Liver (tissue), 3 donors: ENCODE measurements around the gene GRAP2.

Experiments used
- ATF3 ChIP-seq: IDR thresholded peaks from 2 replicates; pipeline ENCODE4 v1.6.1; 2016; ENCODE audit warnings: antibody characterized with exemption
- CTCF ChIP-seq: fragments of 150-350 bp; IDR thresholded peaks from 2 replicates; pipeline ENCODE4 v1.5.1; 2017; ENCODE audit warnings: improper control_type of control experiment, low read depth, low read length; ENCODE audit not compliant: missing input control
- EGR1 ChIP-seq, 2 donors: IDR thresholded peaks; 2 replicates each; pipeline ENCODE4 v1.6.1; 2016 to 2018; ENCODE audit warnings: antibody characterized with exemption in 2 of 2, low read depth in 2 of 2
- FOXA1 ChIP-seq: IDR thresholded peaks from 2 replicates; pipeline ENCODE4 v1.6.1; 2016; ENCODE audit warnings: antibody characterized with exemption
- GABPA ChIP-seq, 2 donors: IDR thresholded peaks in 1 of 2; conservative IDR thresholded peaks in 1 of 2; 2 replicates each; pipeline ENCODE4 v1.6.1; 2016; ENCODE audit warnings: antibody characterized with exemption in 2 of 2, mild to moderate bottlenecking in 1 of 2, moderate library complexity in 1 of 2
- MAX ChIP-seq: IDR thresholded peaks from 2 replicates; pipeline ENCODE4 v1.6.1; 2016; ENCODE audit warnings: antibody characterized with exemption
- REST ChIP-seq: IDR thresholded peaks from 2 replicates; pipeline ENCODE4 v1.6.1; 2016; ENCODE audit warnings: antibody characterized with exemption, mild to moderate bottlenecking
- SP1 ChIP-seq: IDR thresholded peaks from 2 replicates; pipeline ENCODE4 v1.6.1; 2018; ENCODE audit warnings: antibody characterized with exemption, mild to moderate bottlenecking
- TAF1 ChIP-seq: conservative IDR thresholded peaks from 2 replicates; pipeline ENCODE4 v1.6.1; 2016; ENCODE audit warnings: antibody characterized with exemption, mild to moderate bottlenecking
- YY1 ChIP-seq: IDR thresholded peaks from 2 replicates; pipeline ENCODE4 v1.6.1; 2016; ENCODE audit warnings: antibody characterized with exemption, mild to moderate bottlenecking
- ZBTB33 ChIP-seq: IDR thresholded peaks from 2 replicates; pipeline ENCODE4 v1.6.1; 2016; ENCODE audit warnings: antibody characterized with exemption
- donor health status: healthy.
- donor health status: healthy.

- TF ChIP-seq REST (no peak), CTCF (no peak), YY1 (no peak), GABPA (IDR thresholded peaks at IDR 0.05 in 1 of 2, conservative IDR thresholded peaks at IDR 0.05 in 1 of 2) (no peak), ATF3 (no peak), MAX (no peak), ZBTB33 (no peak), FOXA1 (no peak), EGR1 (IDR thresholded peaks at IDR 0.05; ENCODE audit: low read depth in 2 of 2) (no peak), SP1 (no peak), TAF1 (no peak)
These were observed 34.7 kb downstream of the GRAP2 start for GRCh38 chr22:39935612-39936011.
